ENCODE measurements around the gene STN1. TPM values are rescaled to one million over a fixed set of nuclear protein-coding genes. Genes with fewer than 3 reads are reported as not detected.
A peak's percentile ranks its signal among the peaks of the same experiment; 100 is the strongest.

STN1 gene
- polyA plus RNA-seq, 4 donors, result 24.8 to 27.6 (median 27.3) TPM

DNA sequence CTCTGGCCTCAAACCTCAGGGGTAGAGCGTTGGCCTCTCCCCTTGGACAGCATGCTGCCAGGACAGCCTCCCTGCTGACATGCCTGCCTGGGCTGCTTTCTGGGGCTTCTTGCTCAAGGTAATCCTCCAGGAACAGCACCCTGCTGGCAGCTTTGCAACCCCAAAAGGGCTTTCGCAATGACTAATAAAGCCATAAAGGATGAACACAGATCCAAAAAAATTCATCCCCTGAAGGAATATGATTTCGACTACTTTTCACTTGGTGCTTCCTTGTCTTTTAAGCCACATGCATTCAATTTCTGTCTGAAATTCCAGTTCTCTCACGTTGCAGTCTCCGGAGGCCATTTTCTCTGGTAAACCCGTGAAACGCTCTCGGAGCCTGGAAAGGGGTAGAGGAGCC, 47.5 kb downstream of the STN1 start:
- DNase-seq (ENCODE audit: low read depth in 4 of 4, low spot score in 3 of 4), result no peak

DNA sequence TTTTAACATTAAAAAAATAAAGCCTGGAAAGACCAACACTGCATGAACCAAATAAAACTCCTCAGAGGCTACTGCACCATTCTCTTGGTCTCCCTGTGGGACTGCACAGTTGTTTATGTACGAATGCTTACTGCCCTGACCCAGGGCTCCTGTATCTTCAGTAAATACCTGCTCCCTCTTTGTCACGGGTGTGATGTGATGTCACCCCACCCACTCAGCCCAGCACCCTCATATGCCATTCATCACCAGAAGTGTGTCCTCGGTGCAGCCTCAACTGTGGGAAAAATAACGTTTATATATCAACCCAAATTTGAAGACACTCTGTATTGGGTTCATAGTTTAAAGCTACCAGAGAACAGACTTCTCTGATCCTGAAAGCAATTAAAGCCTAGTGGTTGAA, 48.6 kb downstream of the STN1 start:
- no peak for DNase-seq (ENCODE audit: low read depth in 4 of 4, low spot score in 3 of 4)

DNA sequence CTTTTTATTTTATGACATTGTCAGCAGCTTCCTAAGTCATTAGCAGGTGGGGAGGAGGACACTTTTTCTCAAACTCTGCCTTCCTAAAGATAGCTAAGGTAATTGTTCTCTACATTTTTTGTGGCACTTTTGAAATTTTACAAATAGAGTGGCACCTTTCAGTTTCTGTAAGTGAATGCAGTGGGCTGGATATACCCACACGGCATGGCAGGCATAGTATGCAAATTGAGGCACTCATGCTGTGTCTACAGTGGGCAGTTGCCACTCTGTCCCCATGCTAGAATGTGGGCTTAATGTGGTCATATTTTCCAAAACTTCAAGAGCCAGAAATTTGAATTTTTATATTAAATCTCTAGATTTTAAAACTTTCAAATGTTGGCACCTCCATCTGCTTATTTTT, 49.8 kb downstream of the STN1 start:
- DNase-seq (ENCODE audit: low read depth in 4 of 4, low spot score in 3 of 4), result no peak

DNA sequence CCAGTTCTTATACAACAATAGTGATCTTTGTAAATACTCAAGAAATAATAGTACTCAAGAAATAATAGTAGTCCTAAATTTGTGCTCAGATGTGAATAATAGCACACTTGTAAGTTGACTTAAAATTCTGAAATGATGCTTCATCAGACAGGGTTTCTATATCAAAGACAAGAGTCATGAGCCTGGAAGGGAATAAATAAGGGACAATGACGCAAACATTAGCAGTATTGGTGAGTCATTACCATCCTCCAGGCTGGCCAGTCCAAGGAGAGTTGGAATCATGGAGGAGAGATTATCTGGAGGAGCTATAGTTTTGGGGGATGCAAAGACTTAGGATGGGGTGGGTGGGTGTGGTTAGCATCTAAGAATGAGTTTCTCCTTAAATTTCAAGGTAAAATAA, 56.5 kb downstream of the STN1 start:
- no peak for DNase-seq (ENCODE audit: low read depth in 4 of 4, low spot score in 3 of 4)

DNA sequence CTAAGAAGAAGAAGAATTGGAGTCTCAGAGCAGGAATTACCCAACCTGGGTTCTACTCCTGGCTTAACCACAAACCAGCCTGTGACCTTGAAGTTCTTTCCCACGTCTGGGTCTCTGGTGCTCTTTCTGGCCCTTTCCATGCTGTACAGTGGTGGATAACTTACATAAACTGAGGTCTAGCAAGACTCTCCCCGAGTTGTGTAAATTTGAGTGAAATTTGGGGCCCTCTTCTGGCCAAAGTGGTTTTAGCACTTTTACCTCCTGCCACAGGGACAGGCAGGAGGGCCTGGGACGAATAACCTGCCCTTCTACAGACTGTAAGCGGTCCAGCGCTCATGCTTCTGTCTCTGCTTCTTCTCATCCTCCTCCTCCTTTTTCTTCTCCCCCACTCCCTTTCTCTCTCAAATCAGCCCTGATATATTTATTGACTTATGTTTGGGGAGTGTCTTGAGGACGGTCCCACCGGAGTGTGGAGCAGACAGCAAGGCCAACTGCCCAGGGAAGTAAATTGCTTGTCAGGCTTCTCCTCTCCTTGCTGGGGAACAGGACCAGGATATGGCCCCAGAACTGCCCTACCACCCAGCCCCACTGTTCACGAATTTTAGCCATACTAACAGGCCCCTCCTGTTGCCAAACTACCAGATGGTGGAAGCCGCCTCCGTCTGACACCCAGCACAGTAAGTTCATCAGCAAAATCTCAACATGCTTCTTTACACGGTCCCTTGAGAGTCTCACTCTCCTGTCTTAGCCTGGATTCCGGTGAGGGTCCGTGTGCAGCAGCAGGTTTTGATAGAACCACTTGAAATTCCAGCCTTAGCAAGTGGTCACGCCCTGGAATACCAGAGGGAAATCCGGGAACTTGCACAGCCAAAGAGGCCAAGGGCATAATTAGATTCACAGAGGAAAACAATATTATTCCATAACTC, 58.6 kb downstream of the STN1 start:
- DNase-seq (ENCODE audit: low read depth in 4 of 4, low spot score in 3 of 4), result peak in 2 of 4 donors; percentile 63 to 68

DNA sequence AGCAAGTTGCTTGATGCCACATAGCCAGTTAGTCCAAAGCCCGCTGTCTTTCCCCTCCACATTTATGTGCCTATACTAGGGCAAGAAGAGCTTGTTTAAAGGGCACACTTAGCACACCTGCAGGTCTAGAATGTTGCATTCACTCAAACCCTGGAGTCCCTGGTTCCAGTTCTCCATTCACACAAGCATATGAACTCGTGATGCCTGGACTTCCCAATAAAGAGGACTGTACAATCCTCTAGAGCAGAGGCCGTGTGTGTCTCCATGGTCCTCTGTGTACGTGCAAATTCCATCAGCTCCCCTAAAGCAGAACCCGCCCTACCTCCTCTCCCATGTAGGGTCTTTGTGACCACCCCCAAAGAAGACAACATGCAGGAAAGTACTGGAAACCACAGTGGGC, 59.6 kb downstream of the STN1 start:
- no peak for DNase-seq (ENCODE audit: low read depth in 4 of 4, low spot score in 3 of 4)

DNA sequence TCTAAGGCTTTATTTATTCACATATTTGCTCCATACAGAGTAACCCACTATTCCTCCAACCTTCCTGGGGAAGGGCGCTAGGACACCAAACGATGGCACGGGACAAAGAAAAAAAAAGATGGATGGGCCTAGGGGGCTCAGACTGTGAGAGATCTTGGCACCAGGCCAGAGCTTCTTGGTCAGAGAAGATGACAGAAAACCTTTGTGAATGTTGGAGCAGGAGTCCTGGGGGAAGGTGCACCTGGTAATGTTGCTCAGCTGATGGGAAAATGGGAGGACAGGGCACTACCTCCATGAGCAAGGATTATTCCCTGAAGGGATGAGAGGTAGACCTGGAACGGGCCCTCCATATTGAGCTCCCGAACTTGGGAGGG, 61.2 kb downstream of the STN1 start:
- no peak for DNase-seq (ENCODE audit: low read depth in 4 of 4, low spot score in 3 of 4)

DNA sequence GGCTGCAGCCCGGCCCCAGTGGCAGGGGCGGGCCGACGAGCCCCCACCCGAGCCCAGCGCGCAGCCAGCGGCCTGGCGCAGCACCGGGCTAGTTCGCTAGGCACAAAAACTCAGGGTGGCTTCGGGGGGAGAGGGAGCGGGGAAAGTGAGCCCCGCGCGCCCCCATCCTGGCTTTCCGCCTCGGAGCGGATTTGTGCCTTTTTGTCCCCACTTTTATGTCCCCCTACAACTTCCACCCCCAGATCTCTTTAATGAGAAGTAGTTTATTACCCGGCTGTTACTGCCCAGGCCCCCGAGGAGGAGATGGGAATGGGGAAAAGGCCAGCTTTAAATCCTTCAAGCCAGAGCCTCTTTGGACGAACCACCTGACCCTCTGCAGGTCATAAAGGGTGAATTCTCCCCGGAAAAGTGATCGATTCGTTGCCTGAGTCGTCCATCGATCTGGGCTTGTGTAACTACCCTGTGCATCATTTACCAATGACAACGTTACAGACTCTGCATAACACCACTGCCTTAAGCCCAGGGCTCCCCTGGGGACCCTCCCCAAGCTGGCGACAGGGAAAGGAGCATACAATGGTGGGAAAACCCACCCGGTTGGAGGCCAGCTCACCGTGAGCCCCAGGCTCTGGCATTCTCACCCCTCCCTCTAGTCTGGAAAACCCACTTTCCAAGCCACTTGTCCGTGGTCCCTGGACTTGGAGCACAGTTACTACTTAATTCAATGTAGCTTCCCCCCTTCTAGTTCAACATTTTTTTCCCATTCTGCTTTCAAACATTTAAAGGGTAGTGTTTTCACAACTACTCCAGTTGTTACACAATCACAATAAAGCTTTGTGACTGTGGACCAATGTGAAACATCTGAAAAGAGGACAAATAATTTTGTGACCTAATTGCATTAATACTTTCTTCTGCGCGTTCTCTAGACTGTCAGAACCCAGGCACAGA, 61.9 kb downstream of the STN1 start:
- DNase-seq (ENCODE audit: low read depth in 4 of 4, low spot score in 3 of 4), result no peak

DNA sequence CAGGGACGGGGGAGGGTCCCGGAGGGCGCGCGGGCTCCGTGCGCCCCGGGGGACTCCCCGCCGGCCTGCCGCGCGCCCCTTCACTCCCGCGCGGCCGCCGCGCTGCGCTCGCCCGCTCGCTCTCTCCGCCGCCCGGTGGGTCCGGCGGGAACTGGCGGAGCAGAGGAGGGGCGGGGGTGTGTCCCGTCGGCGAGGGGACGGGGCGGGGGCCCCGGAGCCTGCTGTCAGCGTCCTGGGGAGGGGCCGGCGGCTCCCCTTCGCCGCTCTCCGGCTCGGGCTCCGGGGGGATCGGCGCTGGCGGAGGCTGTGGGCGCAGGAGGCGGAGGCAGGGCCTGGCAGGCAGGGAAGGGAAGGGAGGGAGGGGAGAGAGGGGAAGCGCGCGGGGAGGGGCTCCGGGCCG, 62.6 kb downstream of the STN1 start, which contains the start of gene SH3PXD2A:
Gene SH3PXD2A, minus strand, starts transcription at position 153 of the 400 bp plus-strand sequence. CDS start 310 bp downstream, outside the sequence.
- peak in 1 of 4 donors; percentile 52 for DNase-seq (ENCODE audit: low read depth in 4 of 4, low spot score in 3 of 4)

DNA sequence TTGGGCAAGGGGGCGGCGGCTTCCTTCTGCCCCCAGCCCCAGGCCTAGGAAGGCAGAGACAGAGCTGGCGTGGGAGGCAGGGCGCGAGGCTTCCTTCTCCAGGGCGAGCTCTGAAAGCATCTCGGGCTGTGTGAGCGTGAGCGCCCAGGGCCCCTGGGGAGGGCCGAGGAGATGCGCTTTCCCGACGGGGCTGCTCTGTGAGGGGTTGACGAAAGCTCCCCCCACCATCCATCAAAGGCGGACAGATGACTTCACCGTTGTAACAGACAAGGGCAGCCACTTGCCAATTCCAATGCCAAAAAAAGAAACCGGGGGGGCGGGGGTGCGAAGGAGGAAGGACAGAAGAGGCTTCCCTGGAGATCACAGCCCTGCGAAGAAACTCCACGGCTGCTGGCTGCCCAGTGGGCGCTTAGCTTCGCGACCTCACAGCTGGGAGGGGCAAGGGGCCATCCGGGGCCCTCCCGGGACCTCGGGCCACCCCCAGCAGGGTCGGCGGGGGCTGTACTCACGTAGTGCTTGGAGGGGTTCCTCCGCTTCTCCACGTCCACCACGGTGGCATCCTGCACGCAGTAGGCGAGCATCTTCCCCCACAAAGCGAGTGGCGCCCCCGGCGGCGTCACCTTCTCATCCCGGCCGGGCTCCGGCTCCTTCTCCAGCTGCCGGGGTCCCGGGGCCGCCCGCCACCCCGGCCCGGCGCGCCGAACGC, 63.1 kb downstream of the STN1 start:
- no peak for DNase-seq (ENCODE audit: low read depth in 4 of 4, low spot score in 3 of 4)

DNA sequence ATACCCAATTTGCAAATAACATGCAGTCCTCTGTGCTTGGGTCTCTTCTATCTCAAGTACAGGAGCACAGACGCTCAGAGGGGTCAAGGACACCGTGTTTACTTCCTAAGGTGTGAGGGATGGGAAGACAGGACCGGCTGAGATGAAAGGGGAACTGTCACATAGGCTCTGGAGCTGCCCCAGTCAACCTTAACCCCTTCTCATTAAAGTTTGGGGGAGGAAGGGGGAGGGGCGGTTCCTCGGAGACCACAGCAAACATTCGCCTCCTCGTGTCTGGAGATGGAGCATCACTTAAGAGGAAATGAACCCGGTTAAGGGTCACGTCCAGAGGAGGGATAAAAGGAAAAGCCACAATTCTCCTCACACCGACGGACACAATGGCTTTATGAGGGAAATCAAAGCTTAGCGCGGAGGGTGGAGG, 63.7 kb downstream of the STN1 start:
- DNase-seq (ENCODE audit: low read depth in 4 of 4, low spot score in 3 of 4), result peak in 1 of 4 donors; percentile 55

DNA sequence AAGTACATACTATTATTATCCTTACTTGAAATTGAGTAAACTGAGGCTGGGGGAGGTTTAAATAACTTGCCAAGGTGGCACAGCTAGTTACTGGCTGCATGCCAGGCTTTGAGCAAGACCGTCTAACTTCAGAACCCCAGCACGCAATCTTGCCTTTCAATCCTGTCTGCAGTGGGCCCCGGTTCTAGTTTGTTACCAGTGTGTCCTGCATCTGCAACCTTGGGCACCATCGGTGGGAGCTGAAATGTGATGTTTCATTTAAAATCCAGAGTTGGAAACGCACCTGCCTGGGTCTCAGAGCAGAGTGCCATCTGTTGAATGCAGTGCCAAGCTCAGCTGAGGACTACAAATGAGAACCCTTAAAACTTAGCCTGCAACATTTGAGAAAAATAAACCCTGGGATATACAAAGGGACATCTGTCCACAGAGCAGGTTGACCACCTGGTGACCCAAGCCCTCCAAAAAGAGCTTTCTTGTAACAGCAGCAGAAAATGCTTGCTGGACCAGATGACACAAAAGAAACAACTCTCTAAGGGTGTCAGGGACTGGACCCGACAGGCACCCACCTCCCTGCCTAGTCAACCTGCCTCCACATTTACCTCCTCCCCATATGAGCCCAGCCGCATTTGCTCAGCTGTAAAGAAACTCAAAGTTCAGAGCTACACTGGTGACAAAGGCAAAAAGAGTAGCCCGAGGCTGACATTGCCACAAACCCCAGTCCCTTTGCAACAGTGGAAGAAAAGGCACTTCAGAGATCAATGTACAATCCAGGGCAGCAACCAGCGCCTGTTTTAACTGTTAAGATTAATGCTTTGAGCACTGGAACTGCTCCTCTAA, 64.3 kb downstream of the STN1 start:
- no peak for DNase-seq (ENCODE audit: low read depth in 4 of 4, low spot score in 3 of 4)

DNA sequence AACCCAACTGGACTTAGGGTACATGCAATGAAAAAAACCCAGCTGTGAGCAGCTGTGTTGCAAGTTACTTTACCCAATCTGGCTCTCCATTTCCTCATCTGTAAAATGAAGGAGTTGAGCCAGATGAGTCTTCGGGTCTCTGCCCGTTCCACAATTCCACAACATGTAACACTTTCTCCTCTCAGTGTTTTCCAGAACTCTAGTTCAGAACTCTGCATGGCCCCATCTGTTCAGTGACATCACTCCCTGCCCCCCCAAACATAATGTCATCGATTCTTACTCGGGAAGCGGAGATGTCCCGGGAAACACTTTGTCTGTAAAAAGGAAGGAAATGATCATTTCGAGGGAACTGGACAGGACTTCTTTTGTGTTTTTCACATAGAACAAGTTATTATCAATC, 65.1 kb downstream of the STN1 start:
- DNase-seq (ENCODE audit: low read depth in 4 of 4, low spot score in 3 of 4), result no peak

DNA sequence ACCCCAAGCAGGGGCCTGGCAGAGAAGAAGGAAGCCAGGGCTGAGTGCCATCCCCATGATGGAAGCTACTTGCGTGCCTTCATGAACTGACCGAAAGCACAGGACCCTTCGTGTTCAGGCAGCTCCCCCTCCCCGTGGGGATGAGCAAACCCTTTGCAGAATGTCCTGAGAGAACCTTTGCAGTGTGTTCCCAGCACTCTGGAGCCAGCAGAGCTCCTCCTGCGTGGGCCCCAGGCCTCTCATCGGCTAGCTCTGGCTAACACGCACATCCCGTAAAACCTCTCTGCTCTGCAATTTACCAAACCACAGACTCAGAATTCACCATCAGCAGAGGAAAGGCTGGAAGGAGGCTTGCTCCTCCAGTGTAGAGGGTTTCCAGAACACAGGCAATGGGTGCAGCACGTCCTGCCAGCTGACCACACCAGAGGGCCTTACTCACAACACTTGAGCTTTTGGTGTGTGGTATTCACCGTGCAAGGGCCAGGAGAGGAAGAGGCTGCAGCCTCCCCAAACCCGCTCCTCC, 65.7 kb downstream of the STN1 start:
- DNase-seq (ENCODE audit: low read depth in 4 of 4, low spot score in 3 of 4), result no peak

DNA sequence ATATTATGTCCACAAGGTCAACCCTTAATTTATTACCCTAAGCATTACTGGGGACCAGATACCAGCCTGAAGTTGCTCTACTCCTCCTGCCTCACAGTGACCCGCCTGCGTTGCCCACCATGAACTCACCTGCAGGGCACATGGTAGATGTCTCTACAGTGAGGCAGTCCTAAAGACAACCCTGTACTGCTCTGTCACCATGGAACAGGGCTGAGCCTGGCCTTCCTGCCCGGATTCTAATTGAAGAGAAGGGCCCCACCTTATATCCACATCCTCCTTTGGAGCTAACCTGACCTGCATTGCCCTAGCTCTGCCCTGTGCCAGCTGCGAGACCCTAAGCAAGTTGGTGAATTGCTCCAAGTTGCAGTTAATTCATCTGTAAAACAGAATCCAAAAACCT, 66.7 kb downstream of the STN1 start:
- DNase-seq (ENCODE audit: low read depth in 4 of 4, low spot score in 3 of 4), result no peak

DNA sequence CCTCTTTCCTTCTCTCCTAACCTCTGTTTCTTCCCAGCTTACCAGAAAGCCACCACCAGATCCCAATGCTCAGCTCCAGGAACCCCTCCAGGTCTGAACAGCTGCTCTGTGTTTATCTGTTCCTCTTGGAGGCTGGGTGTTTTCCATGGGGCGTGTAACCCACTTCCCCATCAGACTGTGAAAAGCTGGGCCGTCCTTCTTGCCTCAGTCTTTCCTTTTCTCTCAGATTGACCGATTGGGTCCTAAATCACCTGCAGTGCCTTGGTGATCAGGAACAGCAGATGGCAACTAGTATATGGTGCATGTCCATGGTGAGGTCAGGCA, 67.5 kb downstream of the STN1 start:
- no peak for DNase-seq (ENCODE audit: low read depth in 4 of 4, low spot score in 3 of 4)

DNA sequence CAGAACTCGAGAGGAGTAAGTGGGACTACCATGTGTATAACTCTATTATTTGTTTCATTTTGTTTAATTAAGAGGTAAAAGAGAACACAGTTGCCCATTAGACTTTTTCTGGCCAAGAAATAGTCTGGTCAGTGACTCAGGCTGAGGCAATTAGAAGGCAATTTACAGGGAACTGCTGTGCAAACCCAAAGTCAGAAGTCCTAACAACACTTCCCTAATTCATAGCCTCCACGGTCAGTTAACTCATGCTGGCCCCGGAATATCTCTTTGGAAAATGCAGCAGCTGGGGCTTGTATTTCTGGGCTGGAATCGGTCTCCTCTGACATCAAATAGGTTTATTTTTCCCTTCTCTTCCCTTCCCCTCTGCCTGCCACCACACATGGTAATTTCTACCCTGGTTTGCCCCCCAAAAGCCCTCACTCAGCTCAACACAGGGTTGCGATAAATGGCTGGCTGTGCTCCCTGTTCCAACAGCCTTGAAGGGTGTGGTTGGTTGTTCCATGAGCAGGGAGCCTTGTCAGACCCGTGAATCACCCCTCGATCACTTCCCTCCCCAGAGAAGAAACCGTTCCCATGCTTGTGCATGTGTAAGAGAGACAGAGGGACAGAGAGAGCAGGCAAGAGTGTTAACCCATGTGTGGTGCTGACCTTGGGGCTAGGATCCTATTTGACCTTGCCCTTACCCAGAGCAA, 68.0 kb downstream of the STN1 start:
- DNase-seq (ENCODE audit: low read depth in 4 of 4, low spot score in 3 of 4), result no peak

DNA sequence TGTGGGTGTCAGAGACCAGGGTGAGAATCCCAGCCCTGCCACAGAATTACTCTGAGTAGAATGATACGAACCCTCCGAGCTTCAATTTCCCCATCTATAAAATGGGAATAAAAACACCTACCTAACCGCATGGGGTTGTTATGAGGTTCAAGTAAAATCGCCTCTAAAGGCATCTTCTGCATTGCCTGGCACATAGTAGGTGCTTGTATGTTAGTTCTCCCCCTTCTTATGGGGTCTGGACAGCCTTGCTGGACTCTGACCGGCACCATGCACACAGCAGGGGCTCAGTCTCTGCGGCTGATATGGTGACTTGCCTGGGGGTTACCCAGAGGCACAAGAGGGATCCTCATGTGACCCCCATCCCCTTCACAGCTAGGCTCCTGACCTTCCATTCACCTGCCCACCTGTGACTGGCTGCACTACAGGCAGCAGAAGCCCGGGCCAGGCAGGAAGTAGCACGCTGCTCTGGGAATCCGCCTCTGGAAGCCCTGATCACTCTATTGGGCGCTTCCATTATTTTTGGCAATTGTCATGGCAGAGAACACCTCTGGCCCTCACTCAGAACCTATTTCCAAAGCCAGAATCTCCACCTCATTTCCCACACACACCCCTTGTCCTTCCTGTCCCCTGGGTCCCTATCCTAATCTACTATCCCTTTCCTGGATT, 68.6 kb downstream of the STN1 start:
- no peak for DNase-seq (ENCODE audit: low read depth in 4 of 4, low spot score in 3 of 4)

Data from right renal pelvis (tissue), 4 donors.